ENCODE data around the gene IPCEF1.
A peak's percentile ranks its signal among the peaks of the same experiment; 100 is the strongest.
"Not testable (repeated sequence)": the region's sequence is repeated elsewhere in the genome, so short reads cannot be mapped to it uniquely, and the experiment has no call there.

The IPCEF1 gene

DNA sequence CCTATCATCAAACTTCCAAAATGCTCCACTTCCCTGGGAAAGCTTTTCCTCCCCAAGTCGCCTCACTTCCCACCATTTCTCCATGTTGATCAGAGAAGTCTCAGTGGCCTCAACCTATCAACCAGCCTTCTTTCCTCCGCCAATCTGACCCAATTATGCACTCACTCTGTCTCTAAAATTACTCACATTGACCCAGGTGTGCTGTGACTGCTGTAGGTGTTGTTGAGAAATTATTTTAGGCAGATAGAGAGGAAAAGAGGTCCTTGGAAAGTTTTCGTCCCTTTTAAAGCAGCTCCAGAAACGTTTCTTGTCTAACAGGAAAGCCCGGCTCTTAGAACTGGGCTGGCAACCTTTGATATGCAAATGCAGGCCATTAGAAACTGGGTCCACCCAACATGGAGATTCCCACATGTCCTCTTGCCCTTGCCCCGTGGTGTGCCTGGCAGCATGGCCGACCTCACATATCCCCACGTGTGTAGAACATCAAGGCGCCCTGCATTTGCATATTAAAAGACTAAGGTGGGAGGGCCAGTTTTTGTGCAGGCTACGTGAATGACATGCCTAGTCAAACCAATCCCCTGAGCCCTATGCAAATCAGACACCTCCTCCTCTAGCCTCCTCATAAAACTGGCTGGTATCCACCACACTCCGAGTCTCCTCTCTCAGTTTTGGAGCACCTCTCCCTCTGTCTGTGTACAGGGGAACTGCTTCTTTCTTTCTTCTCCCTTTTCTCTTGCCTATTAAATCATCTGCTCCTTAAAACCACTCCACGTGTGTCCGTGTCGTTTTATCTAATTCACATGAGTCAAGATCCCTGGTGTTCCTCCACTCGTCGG lies 12.9 kb downstream of the IPCEF1 start:
- peak; percentile 97 for DNase-seq (ENCODE audit: low read depth)
- TF ChIP-seq, protein P1, sequence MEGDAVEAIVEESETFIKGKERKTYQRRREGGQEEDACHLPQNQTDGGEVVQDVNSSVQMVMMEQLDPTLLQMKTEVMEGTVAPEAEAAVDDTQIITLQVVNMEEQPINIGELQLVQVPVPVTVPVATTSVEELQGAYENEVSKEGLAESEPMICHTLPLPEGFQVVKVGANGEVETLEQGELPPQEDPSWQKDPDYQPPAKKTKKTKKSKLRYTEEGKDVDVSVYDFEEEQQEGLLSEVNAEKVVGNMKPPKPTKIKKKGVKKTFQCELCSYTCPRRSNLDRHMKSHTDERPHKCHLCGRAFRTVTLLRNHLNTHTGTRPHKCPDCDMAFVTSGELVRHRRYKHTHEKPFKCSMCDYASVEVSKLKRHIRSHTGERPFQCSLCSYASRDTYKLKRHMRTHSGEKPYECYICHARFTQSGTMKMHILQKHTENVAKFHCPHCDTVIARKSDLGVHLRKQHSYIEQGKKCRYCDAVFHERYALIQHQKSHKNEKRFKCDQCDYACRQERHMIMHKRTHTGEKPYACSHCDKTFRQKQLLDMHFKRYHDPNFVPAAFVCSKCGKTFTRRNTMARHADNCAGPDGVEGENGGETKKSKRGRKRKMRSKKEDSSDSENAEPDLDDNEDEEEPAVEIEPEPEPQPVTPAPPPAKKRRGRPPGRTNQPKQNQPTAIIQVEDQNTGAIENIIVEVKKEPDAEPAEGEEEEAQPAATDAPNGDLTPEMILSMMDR (IDR thresholded peaks at IDR 0.05; ENCODE audit: control insufficient read depth, extremely low read depth, insufficient read depth) = peak; percentile 54
- H3K4me3 ChIP-seq (ENCODE audit: low read depth, low read length) = peak overlapping the region; percentile 51

DNA sequence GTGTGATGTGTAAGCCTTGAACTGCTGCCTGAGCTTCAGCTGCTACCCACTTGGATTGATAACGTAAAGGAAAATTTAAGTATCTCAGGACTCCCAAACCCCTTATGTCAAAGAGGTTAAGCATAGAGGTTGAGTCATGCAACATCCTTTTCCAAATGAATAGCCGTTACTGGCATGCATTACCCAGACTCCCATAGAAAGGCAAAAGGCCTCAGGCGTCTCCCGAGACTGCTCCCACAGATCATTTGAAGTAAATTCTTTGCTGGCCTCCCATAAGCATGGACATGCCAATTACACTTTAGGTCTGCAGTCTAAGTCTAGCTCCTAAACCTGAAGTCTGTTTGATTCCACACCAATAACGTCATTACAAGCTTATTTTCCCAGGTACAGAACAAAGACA lies 14.7 kb downstream of the IPCEF1 start:
- no peak overlapping the region for H3K4me3 ChIP-seq (ENCODE audit: low read depth, low read length)
- DNase-seq (ENCODE audit: low read depth) = no peak
- TF ChIP-seq, protein P1 (IDR thresholded peaks at IDR 0.05; ENCODE audit: control insufficient read depth, extremely low read depth, insufficient read depth) = no peak

DNA sequence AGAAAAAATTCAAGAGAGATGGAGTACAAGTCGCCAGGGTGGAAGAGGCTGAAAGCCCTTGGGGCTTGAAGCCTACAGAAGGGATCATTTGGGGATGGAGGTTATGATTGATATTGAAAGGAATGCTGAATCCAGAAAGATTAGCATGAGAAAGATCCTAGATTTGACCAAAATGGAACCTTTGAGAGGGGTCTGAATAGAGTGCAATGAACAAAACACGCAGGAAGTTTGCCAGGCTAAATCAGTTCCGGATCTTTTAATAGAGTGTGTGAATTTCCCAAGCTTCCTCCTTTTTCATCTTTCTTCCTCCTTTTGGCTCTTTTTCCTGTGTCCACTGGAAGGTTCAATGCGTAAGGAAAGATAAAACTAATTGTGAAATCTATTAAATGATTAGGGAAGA lies 15.3 kb downstream of the IPCEF1 start:
- TF ChIP-seq, protein P1 (IDR thresholded peaks at IDR 0.05; ENCODE audit: control insufficient read depth, extremely low read depth, insufficient read depth) = no peak
- DNase-seq (ENCODE audit: low read depth) = no peak
- no peak overlapping the region for H3K4me3 ChIP-seq (ENCODE audit: low read depth, low read length)

DNA sequence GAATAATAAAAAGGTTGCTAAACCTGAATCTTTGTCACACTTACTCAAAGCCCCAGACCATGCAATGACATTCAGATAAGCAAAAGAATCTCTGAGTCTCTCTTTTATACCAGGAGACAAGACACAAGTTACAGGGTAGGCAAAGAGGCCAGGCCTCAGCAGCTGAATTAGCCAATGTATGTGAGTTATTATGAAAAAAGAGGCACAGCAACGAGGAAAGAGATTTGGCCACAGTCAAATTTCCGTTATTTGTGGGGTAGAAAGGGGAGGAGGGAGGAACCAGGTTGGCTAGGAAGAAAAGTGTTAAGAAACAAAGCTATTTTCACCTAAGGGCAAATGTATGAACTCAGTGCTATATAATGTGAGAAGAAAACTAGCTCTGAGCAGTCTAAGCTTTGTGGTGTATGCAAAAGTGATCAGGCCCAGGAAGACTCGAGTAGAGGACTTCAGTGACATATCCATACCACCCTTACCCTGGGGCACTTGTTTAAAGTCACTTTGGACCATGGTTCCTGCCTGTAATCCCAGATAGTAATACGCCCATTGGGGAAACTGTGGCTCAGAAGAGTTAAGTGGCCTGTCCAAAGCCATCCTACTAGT lies 19.1 kb downstream of the IPCEF1 start:
- no peak for DNase-seq (ENCODE audit: low read depth)
- TF ChIP-seq, protein P1 (IDR thresholded peaks at IDR 0.05; ENCODE audit: control insufficient read depth, extremely low read depth, insufficient read depth) = no peak
- no peak overlapping the region for H3K4me3 ChIP-seq (ENCODE audit: low read depth, low read length)

DNA sequence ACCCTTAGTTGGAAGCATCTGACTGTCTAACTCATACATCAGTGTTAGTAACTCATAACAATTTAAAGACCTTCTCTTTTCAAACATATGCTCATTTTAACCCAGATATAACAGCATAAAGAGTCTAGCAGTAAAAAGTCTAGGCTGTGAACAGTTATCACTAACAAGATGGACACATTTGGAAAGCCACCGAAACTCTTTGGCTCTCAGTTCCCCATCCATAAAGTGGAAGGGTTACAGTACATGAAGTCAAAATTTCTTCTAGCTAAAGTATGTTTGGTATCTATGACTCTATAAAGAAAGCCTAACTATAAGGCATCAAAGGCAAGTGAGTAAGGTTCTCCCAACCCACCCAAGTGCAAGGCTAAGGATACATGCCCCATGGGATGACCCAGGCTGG lies 22.5 kb downstream of the IPCEF1 start:
- H3K4me3 ChIP-seq (ENCODE audit: low read depth, low read length); DNase-seq (ENCODE audit: low read depth): not testable (repeated sequence)

DNA sequence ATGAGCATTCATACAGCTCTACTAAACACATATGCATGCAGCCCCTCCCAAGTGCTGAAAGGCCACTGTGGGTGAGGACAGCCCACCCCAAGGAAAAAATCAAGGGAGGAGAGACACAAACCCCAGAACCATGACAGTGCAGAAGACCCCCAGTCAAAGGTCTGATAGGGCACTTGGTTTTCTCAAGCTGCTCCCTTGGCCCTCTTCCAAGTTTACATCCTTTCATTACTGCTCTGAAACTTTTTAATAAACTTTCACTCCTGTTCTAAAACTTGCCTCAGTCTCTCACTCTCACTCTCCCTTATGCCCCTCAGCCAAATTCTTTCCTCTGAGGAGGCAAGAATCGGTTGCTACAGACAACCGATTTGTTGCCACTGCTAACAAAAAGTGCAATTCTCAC lies 24.9 kb downstream of the IPCEF1 start:
- no peak overlapping the region for H3K4me3 ChIP-seq (ENCODE audit: low read depth, low read length)
- TF ChIP-seq, protein P1 (IDR thresholded peaks at IDR 0.05; ENCODE audit: control insufficient read depth, extremely low read depth, insufficient read depth) = no peak
- no peak for DNase-seq (ENCODE audit: low read depth)

DNA sequence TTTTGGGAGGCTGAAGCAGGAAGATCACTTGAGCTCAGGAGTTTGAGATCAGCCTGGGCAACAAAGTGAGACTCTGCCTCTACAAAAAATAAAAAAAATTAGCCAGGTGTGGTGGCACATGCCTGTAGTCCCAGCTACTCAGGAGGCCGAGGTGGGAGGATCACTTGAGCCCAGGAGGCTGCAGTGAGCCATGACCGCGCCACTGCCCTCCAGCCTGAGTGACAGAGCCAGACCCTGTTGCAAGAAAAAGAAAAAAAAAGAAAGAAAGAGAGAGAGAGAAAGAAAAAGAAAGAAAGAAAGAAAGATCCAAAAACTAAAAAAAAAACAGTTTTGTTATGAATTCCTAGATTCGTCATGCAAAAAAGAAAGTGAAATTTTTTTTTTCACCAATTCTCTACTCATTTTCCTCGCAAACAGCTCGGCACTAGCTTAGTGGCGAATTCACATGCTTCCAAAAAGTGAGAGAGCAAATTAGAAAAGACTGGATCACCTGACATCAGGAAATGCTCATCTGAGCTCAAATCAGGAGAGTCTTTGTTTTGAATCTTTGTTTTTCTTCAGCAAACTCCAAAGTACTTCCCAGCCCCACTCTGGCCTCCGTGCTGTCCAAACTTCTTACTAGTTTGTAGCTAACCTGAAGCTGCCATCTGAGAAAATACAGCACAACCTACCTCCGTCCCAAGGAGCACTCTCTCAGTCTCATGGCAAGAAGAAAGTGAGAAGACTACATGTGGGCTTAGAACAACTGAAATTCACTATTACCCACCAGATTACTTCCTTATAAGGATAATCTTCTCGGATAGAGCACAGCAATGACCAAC lies 27.0 kb downstream of the IPCEF1 start:
- DNase-seq (ENCODE audit: low read depth) = no peak
- H3K4me3 ChIP-seq (ENCODE audit: low read depth, low read length) = no peak overlapping the region
- TF ChIP-seq, protein P1 (IDR thresholded peaks at IDR 0.05; ENCODE audit: control insufficient read depth, extremely low read depth, insufficient read depth) = no peak

DNA sequence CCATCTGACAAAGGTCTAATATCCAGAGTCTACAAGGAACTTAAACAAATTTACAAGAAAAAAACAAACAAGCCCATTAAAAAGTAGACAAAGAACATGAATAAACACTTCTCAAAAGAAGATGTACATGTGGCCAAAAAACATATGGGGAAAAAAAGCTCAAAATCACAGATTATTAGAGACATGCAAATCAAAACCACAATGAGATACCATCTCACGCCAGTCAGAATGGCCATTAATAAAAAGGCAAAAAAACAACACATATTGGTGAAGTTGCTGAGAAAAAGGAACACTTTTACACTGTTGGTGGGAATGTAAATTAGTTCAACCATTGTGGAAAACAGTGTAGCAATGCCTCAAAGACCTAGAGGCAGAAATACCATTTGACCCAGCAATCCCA lies 29.3 kb downstream of the IPCEF1 start:
- not testable (repeated sequence) for DNase-seq (ENCODE audit: low read depth); H3K4me3 ChIP-seq (ENCODE audit: low read depth, low read length)
